Heart right ventricle (tissue), 16 donors: ENCODE measurements around the gene SERPINA1. TPM values are rescaled to one million over a fixed set of nuclear protein-coding genes. Genes with fewer than 3 reads are reported as not detected.
"Not testable (repeated sequence)": the region's sequence is repeated elsewhere in the genome, so short reads cannot be mapped to it uniquely, and the experiment has no call there.

ENCODE experiments used
- ATAC-seq, 8 donors: fragments of 200-7000 bp; cut with Tn5 transposase; one replicate each; pipeline ENCODE4 v1.9.1; 2020; ENCODE audit warnings: mild to moderate bottlenecking in 8 of 8, moderate library complexity in 8 of 8, moderate number of reproducible peaks in 1 of 8
- DNase-seq, 2 donors: peaks; one replicate each; pipeline ENCODE4 v3.0.0-alpha.2; 2020
- H3K27ac ChIP-seq, 10 donors: fragments of 200-600 bp; sonication (generic) in 2 of 10; one replicate each; pipeline versions ENCODE4 v1.5.0 to v1.8.0; 2020 to 2022; ENCODE audit warnings: mild to moderate bottlenecking in 3 of 10
- H3K27me3 ChIP-seq, 7 donors: fragments of 200-600 bp; one replicate each; pipeline ENCODE4 v1.8.0; 2021 to 2022; ENCODE audit warnings: mild to moderate bottlenecking in 2 of 7
- H3K36me3 ChIP-seq, 9 donors: fragments of 200-600 bp; sonication (generic) in 1 of 9; one replicate each; pipeline versions ENCODE4 v1.5.0 to v1.8.0; 2020 to 2022; ENCODE audit warnings: mild to moderate bottlenecking in 2 of 9
- H3K4me1 ChIP-seq, 9 donors: fragments of 200-600 bp; sonication (generic) in 1 of 9; one replicate each; pipeline versions ENCODE4 v1.5.0 to v1.8.0; 2020 to 2022; ENCODE audit warnings: mild to moderate bottlenecking in 4 of 9
- H3K4me3 ChIP-seq, 10 donors: fragments of 200-600 bp; sonication (generic) in 2 of 10; one replicate each; pipeline versions ENCODE4 v1.5.0 to v1.8.0; 2020 to 2022; ENCODE audit warnings: mild to moderate bottlenecking in 7 of 10, moderate library complexity in 2 of 10
- H3K9me3 ChIP-seq, 11 donors: fragments of 200-600 bp in 10 of 11; sonication (generic) in 2 of 11; one replicate each; pipeline versions ENCODE4 v1.5.0 to v1.8.0; 2013 to 2022; ENCODE audit warnings: mild to moderate bottlenecking in 2 of 11, control low read depth in 1 of 11, moderate library complexity in 1 of 11
- WGBS, 2 donors: extraction: QIAGEN DNeasy Blood & Tissue Kit; methylation state at CpG; one replicate each; pipeline ENCODE4 v1.1.7; 2013; ENCODE audit warnings: inconsistent platforms in 1 of 2; 5-methylcytosine and 5-hydroxymethylcytosine counted together
- intact Hi-C, 10 donors: fragments of 100-400 bp; cut with DNase I; formaldehyde crosslinking; loops; one replicate each; pipeline versions ENCODE4 v1.11.1 to v1.14.2; 2022
- polyA plus RNA-seq, 2 donors: library from polyadenylated mRNA; stranded (reverse); fragments of 200-250 nt; gene quantifications; one replicate each; pipeline ENCODE4 v1.2.3, GENCODE V29; 2013
- total RNA-seq, 10 donors: library from RNA; stranded (reverse); fragmentation: NEBNext Ultra II Directional in 3 of 10; extraction: Animal tissue kit (Norgen Biotek cat#: 25700) in 3 of 10; gene quantifications; one replicate each; pipeline versions ENCODE4 v1.2.1 to v1.2.4, GENCODE V29; 2021 to 2023
- TF ChIP-seq, protein P1 (sequence below), 9 donors: fragments of 200-600 bp; sonication (generic) in 2 of 9; IDR thresholded peaks; one replicate each; pipeline versions ENCODE4 v1.5.0 to v1.8.0; 2021 to 2022; ENCODE audit warnings: antibody characterized with exemption in 9 of 9, mild to moderate bottlenecking in 5 of 9, moderate library complexity in 1 of 9
- donor health status: Arrhythmogenic right ventricular cardiomyopathy.
- donor health status: ischemic (EF 13 %, LVEDD 7.1; RV severe dilation, severe dysfunction).
- donor health status: healthy with polysubstance abuse.
- donor health status: DM: no; HTN: yes; CAD: no.
- donor health status: DM: no; HTN: no; CAD: no.
- donor health status: ischemic (EF 25% LVEDD 6.9; RV normal size, moderate dysfunction).
- donor health status: ischemic (EF 25% LVEDD 5.7; RV mildly dilated, moderate dysfunction).
- donor health status: healthy.
- donor health status: DM: yes; HTN: yes; CAD: no.
- donor health status: Ischemic cardiomyopathy.
- donor health status: ischemic (EF 35%, LVEDD 5.7; RV mildly dilated, moderate dysfunction).
- donor health status: nonischemic (EF 11% LVEDD 7.7; RV severe dilation, severe dysfunction).
- donor health status: DM: yes; HTN: yes; CAD: no.
- donor health status: PGD.
- donor health status: ischemic (EF 29% LVEDD 5.4; RV normal size, mild dysfunction).
- donor health status: nonischemic (EF 23%, LVEDD 6.1; RV moderate dilation, normal function).

Gene SERPINA1
- total and polyA plus RNA-seq, 12 donors = 1.1 to 38.3 (median 3.8) TPM

GRCh38 chr14:94374116-94374515 is 14.3 kb downstream of the SERPINA1 start:
- WGBS, 2 donors = 85 to 92% methylated on average over 6 of the region's 6 CpGs
- TF ChIP-seq, protein P1, sequence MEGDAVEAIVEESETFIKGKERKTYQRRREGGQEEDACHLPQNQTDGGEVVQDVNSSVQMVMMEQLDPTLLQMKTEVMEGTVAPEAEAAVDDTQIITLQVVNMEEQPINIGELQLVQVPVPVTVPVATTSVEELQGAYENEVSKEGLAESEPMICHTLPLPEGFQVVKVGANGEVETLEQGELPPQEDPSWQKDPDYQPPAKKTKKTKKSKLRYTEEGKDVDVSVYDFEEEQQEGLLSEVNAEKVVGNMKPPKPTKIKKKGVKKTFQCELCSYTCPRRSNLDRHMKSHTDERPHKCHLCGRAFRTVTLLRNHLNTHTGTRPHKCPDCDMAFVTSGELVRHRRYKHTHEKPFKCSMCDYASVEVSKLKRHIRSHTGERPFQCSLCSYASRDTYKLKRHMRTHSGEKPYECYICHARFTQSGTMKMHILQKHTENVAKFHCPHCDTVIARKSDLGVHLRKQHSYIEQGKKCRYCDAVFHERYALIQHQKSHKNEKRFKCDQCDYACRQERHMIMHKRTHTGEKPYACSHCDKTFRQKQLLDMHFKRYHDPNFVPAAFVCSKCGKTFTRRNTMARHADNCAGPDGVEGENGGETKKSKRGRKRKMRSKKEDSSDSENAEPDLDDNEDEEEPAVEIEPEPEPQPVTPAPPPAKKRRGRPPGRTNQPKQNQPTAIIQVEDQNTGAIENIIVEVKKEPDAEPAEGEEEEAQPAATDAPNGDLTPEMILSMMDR (IDR thresholded peaks at IDR 0.05) = no peak
- peaks cover 0 to 28% (median 13%) of the 10 kb centered on the region in 7 donors for H3K27me3 ChIP-seq

GRCh38 chr14:94373708-94374107 is 14.7 kb downstream of the SERPINA1 start:
- ATAC-seq (peak in 1 of 8 donors; percentile 32), DNase-seq (no peak)
- Histone ChIP-seq H3K27me3 (peaks cover 0 to 24% (median 13%) of the 10 kb centered on the region in 7 donors), H3K36me3 (peaks cover 0 to 4% (median 0%) of the 10 kb centered on the region in 9 donors), H3K4me1 (no peaks in the 10 kb centered on the region), H3K27ac (no peak overlapping the region), H3K4me3 (no peak overlapping the region), H3K9me3 (no peaks in the 10 kb centered on the region)
- intact Hi-C loops = no loop called here
- TF ChIP-seq, protein P1 (IDR thresholded peaks at IDR 0.05) = no peak
- 74 to 78% methylated on average over 8 of the region's 8 CpGs for WGBS, 2 donors

More at GRCh38 chr14:94374116-94374515, 14.3 kb downstream of the SERPINA1 start:
- Histone ChIP-seq H3K4me1 (no peaks in the 10 kb centered on the region), H3K4me3 (no peak overlapping the region), H3K27ac (no peak overlapping the region), H3K9me3 (no peaks in the 10 kb centered on the region), H3K36me3 (peaks cover 0 to 8% (median 0%) of the 10 kb centered on the region in 9 donors)
- ATAC-seq (no peak), DNase-seq (no peak)
- intact Hi-C loops = no loop called here

- intact Hi-C loops = no loop called here
- Histone ChIP-seq H3K4me1 (no peaks in the 10 kb centered on the region), H3K27me3 (peaks cover 0 to 23% (median 8%) of the 10 kb centered on the region in 7 donors), H3K27ac (no peak overlapping the region), H3K36me3 (no peaks in the 10 kb centered on the region), H3K9me3 (no peaks in the 10 kb centered on the region), H3K4me3 (no peak overlapping the region)
- DNase-seq = no peak
- TF ChIP-seq, protein P1 (IDR thresholded peaks at IDR 0.05) = no peak
- no peak for ATAC-seq
- WGBS, 2 donors = 75 to 79% methylated on average over 13 of the region's 13 CpGs
Observed at GRCh38 chr14:94372021-94372605, 16.3 kb downstream of the SERPINA1 start.

DNA sequence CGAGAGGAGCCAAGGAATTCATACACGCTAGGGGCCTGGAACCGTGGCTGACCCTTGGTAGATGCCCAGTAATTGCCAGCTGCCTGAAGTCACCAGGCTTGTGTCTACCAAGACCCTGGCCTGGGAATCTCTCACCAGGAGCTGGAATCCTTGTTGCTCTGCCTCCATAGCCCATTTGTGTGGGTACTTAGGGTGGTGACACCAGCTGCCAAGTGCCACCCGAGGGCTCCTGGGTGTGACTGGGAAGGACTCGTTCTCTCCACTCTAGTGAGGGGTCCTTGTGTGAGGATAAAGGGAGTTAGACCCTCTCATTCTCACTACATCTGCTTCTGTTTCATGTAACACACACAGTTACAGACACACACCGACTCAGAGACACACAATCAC is 17.9 kb downstream of the SERPINA1 start:
- Histone ChIP-seq H3K9me3 (no peaks in the 10 kb centered on the region), H3K36me3 (no peaks in the 10 kb centered on the region), H3K27me3 (peaks cover 0 to 15% (median 4%) of the 10 kb centered on the region in 7 donors), H3K27ac (no peak overlapping the region), H3K4me1 (no peaks in the 10 kb centered on the region), H3K4me3 (no peak overlapping the region)
- ATAC-seq (no peak), DNase-seq (no peak)
- TF ChIP-seq, protein P1 (IDR thresholded peaks at IDR 0.05) = no peak
- 72 to 75% methylated on average over 3 to 4 of the region's 6 CpGs for WGBS, 2 donors
- intact Hi-C loops = no loop called here

DNA sequence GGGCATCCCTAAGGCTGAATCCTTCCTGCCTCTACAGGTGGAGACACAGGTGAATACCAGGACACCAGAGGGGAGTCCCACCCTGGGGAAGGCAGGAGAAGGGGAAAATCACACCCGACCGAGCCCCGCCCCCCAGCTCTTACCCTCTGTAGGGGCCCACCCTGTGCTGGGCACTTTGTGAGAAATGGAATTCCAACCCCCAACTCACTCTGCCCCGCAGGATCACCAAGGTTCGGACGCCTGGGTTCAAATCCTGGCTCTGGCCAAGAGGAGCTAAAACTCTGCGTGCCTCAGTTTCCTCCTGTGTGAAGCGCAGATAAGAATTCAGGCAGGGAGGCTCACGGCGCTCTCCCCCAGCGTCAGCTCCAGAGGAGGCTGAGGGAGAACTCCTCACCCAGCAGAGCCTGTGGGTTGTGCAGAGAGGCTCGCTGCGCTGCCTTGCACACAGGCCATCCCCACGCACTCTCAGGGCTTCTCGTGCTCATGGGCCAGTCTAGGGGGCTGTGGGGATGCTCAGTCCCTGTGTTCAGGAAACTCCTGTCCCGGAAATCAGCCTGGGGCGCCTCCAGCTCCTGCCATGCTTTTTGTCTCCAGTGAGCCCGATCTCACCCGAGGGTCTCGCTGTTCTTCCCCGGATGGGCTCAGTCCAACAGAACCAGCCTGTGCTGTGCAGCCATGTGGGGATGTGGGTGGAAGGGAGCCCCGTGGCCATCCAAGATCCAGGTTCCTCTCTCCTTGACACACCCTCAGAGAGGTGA is 18.5 kb downstream of the SERPINA1 start:
- H3K27ac ChIP-seq, DNase-seq, H3K9me3 ChIP-seq, intact Hi-C loops, ATAC-seq, H3K4me1 ChIP-seq, H3K36me3 ChIP-seq, H3K4me3 ChIP-seq: not testable (repeated sequence)
- peaks cover 0 to 15% (median 4%) of the 10 kb centered on the region in 7 donors for H3K27me3 ChIP-seq
- WGBS, 2 donors = 85 to 87% methylated on average over 18 to 19 of the region's 22 CpGs
